ENCODE results near the gene FOXP1. TPM values are rescaled to one million over a fixed set of nuclear protein-coding genes. Genes with fewer than 3 reads are reported as not detected.

FOXP1 gene
- total RNA-seq, 1 donor from 2014 or later: 41.2 TPM

DNA sequence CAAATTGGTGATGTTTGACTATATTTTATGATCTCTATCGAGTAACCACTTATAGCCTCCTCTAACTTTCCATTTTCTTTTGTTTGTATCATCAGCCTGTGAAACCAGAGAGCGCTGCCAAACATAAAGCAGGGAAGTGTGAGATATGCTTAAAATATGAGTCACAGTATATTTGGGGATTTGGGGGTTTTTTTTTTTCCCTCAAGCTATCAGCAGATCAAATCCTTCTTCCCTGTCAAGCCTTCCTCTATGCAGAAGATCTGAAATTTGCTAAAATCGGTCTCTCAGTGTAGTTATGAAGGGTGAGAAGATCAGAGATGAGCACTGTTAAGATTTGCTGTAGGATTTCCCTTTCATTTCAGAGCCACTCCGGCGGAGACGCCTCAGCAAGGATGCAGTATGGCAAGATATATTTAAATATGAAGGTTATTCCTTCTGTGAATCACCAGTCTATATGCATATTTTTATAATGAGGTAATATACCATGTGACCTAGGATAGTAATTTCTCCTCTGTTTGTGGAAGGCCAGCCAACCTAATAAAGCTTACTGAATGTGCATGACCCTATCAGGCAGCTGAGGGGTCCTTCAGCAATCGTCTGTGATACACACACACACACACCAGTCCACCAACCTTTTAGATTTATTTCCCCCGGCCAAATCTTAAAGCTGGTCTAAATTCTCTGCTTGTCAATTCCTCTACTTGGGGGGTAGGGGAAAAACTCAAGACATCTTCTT, 474.1 kb downstream of the FOXP1 start:
- Histone ChIP-seq H3K27ac (replicated peaks) (no peak overlapping the region), H3K36me3 (peaks cover 15% of the 10 kb centered on the region), H3K9me3 (replicated peaks) (no peaks in the 10 kb centered on the region), H3K4me3 (no peak overlapping the region), H3K27me3 (ENCODE audit: low read depth) (no peaks in the 10 kb centered on the region), H3K4me1 (peaks cover 59% of the 10 kb centered on the region)
- TF ChIP-seq, protein P1, sequence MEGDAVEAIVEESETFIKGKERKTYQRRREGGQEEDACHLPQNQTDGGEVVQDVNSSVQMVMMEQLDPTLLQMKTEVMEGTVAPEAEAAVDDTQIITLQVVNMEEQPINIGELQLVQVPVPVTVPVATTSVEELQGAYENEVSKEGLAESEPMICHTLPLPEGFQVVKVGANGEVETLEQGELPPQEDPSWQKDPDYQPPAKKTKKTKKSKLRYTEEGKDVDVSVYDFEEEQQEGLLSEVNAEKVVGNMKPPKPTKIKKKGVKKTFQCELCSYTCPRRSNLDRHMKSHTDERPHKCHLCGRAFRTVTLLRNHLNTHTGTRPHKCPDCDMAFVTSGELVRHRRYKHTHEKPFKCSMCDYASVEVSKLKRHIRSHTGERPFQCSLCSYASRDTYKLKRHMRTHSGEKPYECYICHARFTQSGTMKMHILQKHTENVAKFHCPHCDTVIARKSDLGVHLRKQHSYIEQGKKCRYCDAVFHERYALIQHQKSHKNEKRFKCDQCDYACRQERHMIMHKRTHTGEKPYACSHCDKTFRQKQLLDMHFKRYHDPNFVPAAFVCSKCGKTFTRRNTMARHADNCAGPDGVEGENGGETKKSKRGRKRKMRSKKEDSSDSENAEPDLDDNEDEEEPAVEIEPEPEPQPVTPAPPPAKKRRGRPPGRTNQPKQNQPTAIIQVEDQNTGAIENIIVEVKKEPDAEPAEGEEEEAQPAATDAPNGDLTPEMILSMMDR (IDR thresholded peaks at IDR 0.05; ENCODE audit: borderline replicate concordance): no peak
- no peak for DNase-seq
- intact Hi-C loops (cut with micrococcal nuclease): no loop called here

DNA sequence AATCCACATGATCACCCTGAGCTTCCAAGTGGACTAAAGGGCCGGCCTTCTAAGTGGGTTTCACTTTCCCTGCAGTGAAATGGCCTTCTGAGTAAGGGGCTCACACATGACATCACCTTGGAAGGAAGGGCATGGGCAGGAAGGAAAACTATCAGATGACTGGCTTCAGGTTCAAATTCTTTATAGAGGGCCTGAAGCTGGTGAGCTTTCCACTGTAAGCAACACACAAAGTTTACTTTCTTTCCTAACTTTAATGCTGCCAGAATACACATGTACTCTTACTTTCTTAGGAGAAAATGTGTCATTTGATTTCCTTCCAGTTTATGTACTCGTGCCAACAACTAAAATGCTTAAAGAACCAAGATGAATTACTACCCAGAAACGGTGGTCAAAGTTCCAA, 475.6 kb downstream of the FOXP1 start:
- H3K4me3 ChIP-seq: peak overlapping the region; percentile 9
- H3K9me3 ChIP-seq (replicated peaks): no peaks in the 10 kb centered on the region
- no peak for DNase-seq
- H3K27ac ChIP-seq (replicated peaks): peak overlapping the region; percentile 16
- no peaks in the 10 kb centered on the region for H3K27me3 ChIP-seq (ENCODE audit: low read depth)
- peaks cover 15% of the 10 kb centered on the region for H3K36me3 ChIP-seq
- intact Hi-C loops (cut with micrococcal nuclease): no loop called here
- TF ChIP-seq, protein P1 (IDR thresholded peaks at IDR 0.05; ENCODE audit: borderline replicate concordance): no peak
- peaks cover 69% of the 10 kb centered on the region for H3K4me1 ChIP-seq

DNA sequence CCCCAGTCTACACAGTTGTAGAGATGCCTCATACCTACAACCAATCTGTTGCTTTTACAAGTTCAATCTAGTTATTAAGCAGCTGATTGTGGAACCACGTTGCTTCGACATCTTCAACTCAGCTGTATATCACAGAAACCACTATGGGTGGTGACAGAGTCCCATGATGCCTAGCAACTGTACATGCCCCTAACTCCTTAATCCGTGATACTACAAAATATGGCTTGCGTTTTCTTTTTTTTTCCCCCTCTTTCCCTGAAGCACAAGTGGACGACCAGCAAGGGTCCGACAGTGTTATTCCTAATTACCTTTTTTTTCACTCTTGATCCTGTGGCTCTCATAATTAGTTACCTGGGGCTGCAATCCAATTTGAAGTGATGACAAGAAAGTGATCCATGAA, 478.6 kb downstream of the FOXP1 start:
- Histone ChIP-seq H3K27ac (replicated peaks) (peak overlapping the region; percentile 5), H3K27me3 (ENCODE audit: low read depth) (no peaks in the 10 kb centered on the region), H3K9me3 (replicated peaks) (no peaks in the 10 kb centered on the region), H3K4me1 (peaks cover 79% of the 10 kb centered on the region), H3K4me3 (no peak overlapping the region), H3K36me3 (no peaks in the 10 kb centered on the region)
- DNase-seq: no peak
- intact Hi-C loops (cut with micrococcal nuclease): no loop called here
- TF ChIP-seq, protein P1 (IDR thresholded peaks at IDR 0.05; ENCODE audit: borderline replicate concordance): no peak

DNA sequence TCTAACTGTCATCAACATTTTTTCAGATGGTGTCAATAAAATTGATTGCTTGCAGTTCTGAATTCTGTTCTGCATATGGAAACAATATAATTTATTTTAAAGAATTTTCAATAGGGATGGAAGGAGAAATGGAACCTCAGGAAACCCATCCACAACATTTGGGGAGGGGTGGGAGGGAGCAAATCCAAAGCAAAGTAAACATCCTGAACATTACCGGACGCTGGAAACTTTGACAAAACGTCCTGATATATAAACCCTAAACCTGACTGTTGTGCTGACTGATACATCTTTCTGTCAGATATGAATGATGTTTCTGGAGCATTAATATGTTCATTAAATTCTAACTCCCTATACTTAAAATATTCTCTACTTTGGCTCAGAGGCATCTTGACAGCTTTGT, 479.0 kb downstream of the FOXP1 start:
- Histone ChIP-seq H3K27me3 (ENCODE audit: low read depth) (no peaks in the 10 kb centered on the region), H3K27ac (replicated peaks) (peak overlapping the region; percentile 5), H3K9me3 (replicated peaks) (no peaks in the 10 kb centered on the region), H3K4me1 (peaks cover 79% of the 10 kb centered on the region), H3K36me3 (no peaks in the 10 kb centered on the region), H3K4me3 (no peak overlapping the region)
- intact Hi-C loops (cut with micrococcal nuclease): no loop called here
- no peak for DNase-seq
- TF ChIP-seq, protein P1 (IDR thresholded peaks at IDR 0.05; ENCODE audit: borderline replicate concordance): no peak

DNA sequence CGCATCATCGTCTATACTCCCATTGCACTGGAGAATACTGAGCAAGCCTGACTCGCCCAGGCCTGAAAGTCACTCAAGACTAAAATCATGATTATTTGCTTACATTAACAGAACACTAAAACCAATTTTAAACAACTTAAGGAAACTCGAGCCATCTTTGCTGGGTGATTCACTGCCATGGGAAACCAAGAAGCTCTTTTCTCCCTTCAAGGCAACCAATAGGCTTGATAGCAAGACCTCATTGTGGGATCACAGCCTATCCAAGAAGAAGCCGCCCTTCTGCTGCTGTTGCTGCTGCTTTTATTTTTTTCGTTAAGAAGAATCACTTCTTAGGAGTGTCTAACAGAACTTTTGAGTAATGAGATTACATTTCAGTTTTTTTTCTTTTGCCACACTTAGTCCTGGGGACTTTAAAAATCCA, 479.4 kb downstream of the FOXP1 start:
- no peak for DNase-seq
- Histone ChIP-seq H3K27ac (replicated peaks) (peak overlapping the region; percentile 0), H3K9me3 (replicated peaks) (no peaks in the 10 kb centered on the region), H3K4me3 (no peak overlapping the region), H3K4me1 (peaks cover 79% of the 10 kb centered on the region), H3K36me3 (no peaks in the 10 kb centered on the region), H3K27me3 (ENCODE audit: low read depth) (no peaks in the 10 kb centered on the region)
- TF ChIP-seq, protein P1 (IDR thresholded peaks at IDR 0.05; ENCODE audit: borderline replicate concordance): no peak
- intact Hi-C loops (cut with micrococcal nuclease): no loop called here
